Measurements from ENCODE around the gene HMGCLL1. TPM values are rescaled to one million over a fixed set of nuclear protein-coding genes. Genes with fewer than 3 reads are reported as not detected.

HMGCLL1 gene
- total and polyA plus RNA-seq, 7 donors = 0.32 to 1.3 (median 0.56) TPM

GRCh38 chr6:55473722-55474121, 105.3 kb downstream of the HMGCLL1 start:
- ATAC-seq (no peak), DNase-seq (no peak)
- Histone ChIP-seq H3K27me3 (ENCODE audit: insufficient read depth in 3 of 3, low read length in 2 of 3) (no peaks in the 10 kb centered on the region), H3K4me3 (no peak overlapping the region), H3K27ac (no peak overlapping the region), H3K4me1 (no peaks in the 10 kb centered on the region), H3K36me3 (ENCODE audit: insufficient read depth in 1 of 2, low read depth in 1 of 2) (no peaks in the 10 kb centered on the region), H3K9me3 (no peaks in the 10 kb centered on the region)
- no peak for TF ChIP-seq CTCF (IDR thresholded peaks at IDR 0.05)
- intact Hi-C loops (cut with DNase I) = no loop called here
- 90 to 95% (median 94%) methylated on average over 1 of the region's 1 CpG for WGBS, 3 donors

GRCh38 chr6:55469951-55470366, 109.0 kb downstream of the HMGCLL1 start:
- ATAC-seq (no peak), DNase-seq (no peak)
- TF ChIP-seq CTCF (IDR thresholded peaks at IDR 0.05) = no peak

GRCh38 chr6:55456016-55456415, 123.0 kb downstream of the HMGCLL1 start:
- H3K36me3 ChIP-seq (ENCODE audit: insufficient read depth in 1 of 2, low read depth in 1 of 2) = no peaks in the 10 kb centered on the region
- no peak for TF ChIP-seq CTCF (IDR thresholded peaks at IDR 0.05)
- H3K27me3 ChIP-seq (ENCODE audit: insufficient read depth in 3 of 3, low read length in 2 of 3) = no peaks in the 10 kb centered on the region
- intact Hi-C loops (cut with DNase I) = no loop called here
- H3K4me1 ChIP-seq = no peaks in the 10 kb centered on the region
- DNase-seq (no peak), ATAC-seq (no peak)
- H3K27ac ChIP-seq = no peak overlapping the region
- no peaks in the 10 kb centered on the region for H3K9me3 ChIP-seq
- no peak overlapping the region for H3K4me3 ChIP-seq
- WGBS, 3 donors = 71 to 86% (median 72%) methylated on average over 3 of the region's 3 CpGs

More at GRCh38 chr6:55469951-55470366, 109.0 kb downstream of the HMGCLL1 start:
- intact Hi-C loops (cut with DNase I) = no loop called here
- Histone ChIP-seq H3K27me3 (ENCODE audit: insufficient read depth in 3 of 3, low read length in 2 of 3) (no peaks in the 10 kb centered on the region), H3K4me3 (no peak overlapping the region), H3K9me3 (no peaks in the 10 kb centered on the region), H3K36me3 (ENCODE audit: insufficient read depth in 1 of 2, low read depth in 1 of 2) (no peaks in the 10 kb centered on the region), H3K27ac (no peak overlapping the region), H3K4me1 (no peaks in the 10 kb centered on the region)
- 31 to 39% (median 34%) methylated on average over 5 of the region's 5 CpGs for WGBS, 3 donors

- intact Hi-C loops (cut with DNase I) = no loop called here
- Histone ChIP-seq H3K27ac (no peak overlapping the region), H3K9me3 (no peaks in the 10 kb centered on the region), H3K4me3 (no peak overlapping the region), H3K27me3 (ENCODE audit: insufficient read depth in 3 of 3, low read length in 2 of 3) (no peaks in the 10 kb centered on the region), H3K4me1 (no peaks in the 10 kb centered on the region), H3K36me3 (ENCODE audit: insufficient read depth in 1 of 2, low read depth in 1 of 2) (no peaks in the 10 kb centered on the region)
- TF ChIP-seq CTCF (IDR thresholded peaks at IDR 0.05) = no peak
- DNase-seq (no peak), ATAC-seq (peak in 2 of 4 donors; percentile 21 to 25)
- WGBS, 3 donors = 5 to 15% (median 8%) methylated on average over 2 of the region's 2 CpGs
These were observed 129.0 kb downstream of the HMGCLL1 start for GRCh38 chr6:55450005-55450404.

- no peaks in the 10 kb centered on the region for H3K36me3 ChIP-seq (ENCODE audit: insufficient read depth in 1 of 2, low read depth in 1 of 2)
- H3K27me3 ChIP-seq (ENCODE audit: insufficient read depth in 3 of 3, low read length in 2 of 3) = no peaks in the 10 kb centered on the region
- intact Hi-C loops (cut with DNase I) = loop anchor here in 1 of 2 donors (10.0 kb wide), 1 partner anchor 506 kb away; no protein-coding TSS in a partner anchor
- H3K4me3 ChIP-seq = no peak overlapping the region
- no peak for ATAC-seq
- TF ChIP-seq CTCF (IDR thresholded peaks at IDR 0.05) = no peak
- no peak overlapping the region for H3K27ac ChIP-seq
- no peaks in the 10 kb centered on the region for H3K4me1 ChIP-seq
- WGBS, 3 donors = 54 to 64% (median 57%) methylated on average over 3 of the region's 3 CpGs
- H3K9me3 ChIP-seq = no peaks in the 10 kb centered on the region
- no peak for DNase-seq
These were observed 129.8 kb downstream of the HMGCLL1 start for GRCh38 chr6:55449225-55449624.

Data from psoas muscle (tissue), 8 donors.